Activated CD8-positive, alpha-beta memory T cell treated with anti-CD3 and anti-CD28 coated beads for 36 hours (primary cell): ENCODE results near the gene SLC25A21. TPM values are rescaled to one million over a fixed set of nuclear protein-coding genes. Genes with fewer than 3 reads are reported as not detected.
"Not testable (repeated sequence)": the region's sequence is repeated elsewhere in the genome, so short reads cannot be mapped to it uniquely, and the experiment has no call there.

Source experiments
- CTCF ChIA-PET: fragments of 350-600 bp; sonication (Branson Sonifier 250); formaldehyde crosslinking; loops from one replicate; lab custom pipeline; 2021; ENCODE audit warnings: antibody characterized with exemption; lab: Charles Lee
- POLR2A ChIA-PET: fragments of 350-600 bp; sonication (Branson Sonifier 250); formaldehyde crosslinking; loops from one replicate; lab custom pipeline; 2021; ENCODE audit warnings: antibody characterized with exemption; lab: Charles Lee
- total RNA-seq, 2 experiments: library from RNA; stranded (reverse); gene quantifications; one replicate each; pipeline ENCODE4 v1.2.3, GENCODE V29; 2021

Gene SLC25A21
- total RNA-seq, 2 experiments from 2014 or later: not detected

- CTCF ChIA-PET: no interaction called here
Measured at GRCh38 chr14:36934304-36934703, 238.1 kb downstream of the SLC25A21 start.

GRCh38 chr14:36931791-36932190, 240.6 kb downstream of the SLC25A21 start:
- CTCF ChIA-PET: no interaction called here
- POLR2A ChIA-PET: no interaction called here

More at GRCh38 chr14:36934304-36934703, 238.1 kb downstream of the SLC25A21 start:
- POLR2A ChIA-PET: no interaction called here

- ChIA-PET POLR2A (no interaction called here), CTCF (no interaction called here)
Measured at GRCh38 chr14:36928432-36928831, 244.0 kb downstream of the SLC25A21 start.

GRCh38 chr14:36925094-36925493, 247.3 kb downstream of the SLC25A21 start:
- CTCF ChIA-PET: no interaction called here
- POLR2A ChIA-PET: no interaction called here

GRCh38 chr14:36916668-36917067, 255.7 kb downstream of the SLC25A21 start:
- ChIA-PET CTCF (no interaction called here), POLR2A (no interaction called here)

GRCh38 chr14:36915081-36915480, 257.3 kb downstream of the SLC25A21 start:
- POLR2A ChIA-PET: no interaction called here

GRCh38 chr14:36910578-36910977, 261.8 kb downstream of the SLC25A21 start:
- ChIA-PET POLR2A (no interaction called here), CTCF (no interaction called here)

More at GRCh38 chr14:36915081-36915480, 257.3 kb downstream of the SLC25A21 start:
- CTCF ChIA-PET: no interaction called here

GRCh38 chr14:36905272-36905888, 267.0 kb downstream of the SLC25A21 start:
- ChIA-PET POLR2A (no interaction called here), CTCF (no interaction called here)

GRCh38 chr14:36901861-36902260, 270.5 kb downstream of the SLC25A21 start:
- ChIA-PET CTCF (no interaction called here), POLR2A (no interaction called here)

GRCh38 chr14:36900846-36901245, 271.6 kb downstream of the SLC25A21 start:
- POLR2A ChIA-PET: no interaction called here

GRCh38 chr14:36896300-36896699, 276.1 kb downstream of the SLC25A21 start:
- POLR2A ChIA-PET, CTCF ChIA-PET: not testable (repeated sequence)

More at GRCh38 chr14:36900846-36901245, 271.6 kb downstream of the SLC25A21 start:
- CTCF ChIA-PET: no interaction called here

GRCh38 chr14:36884049-36884448, 288.4 kb downstream of the SLC25A21 start:
- ChIA-PET CTCF (no interaction called here), POLR2A (no interaction called here)

GRCh38 chr14:36880276-36880675, 292.1 kb downstream of the SLC25A21 start:
- POLR2A ChIA-PET: no interaction called here
- CTCF ChIA-PET: no interaction called here

- CTCF ChIA-PET: no interaction called here
- POLR2A ChIA-PET: no interaction called here
Measured at GRCh38 chr14:36879558-36879957, 292.8 kb downstream of the SLC25A21 start.

GRCh38 chr14:36874396-36875138, 297.8 kb downstream of the SLC25A21 start:
- CTCF ChIA-PET: no interaction called here
- POLR2A ChIA-PET: no interaction called here

- ChIA-PET CTCF (interaction anchor here (0.6 kb wide), 1 partner anchor 18 kb away, joined by 3 read pairs; no protein-coding TSS in a partner anchor), POLR2A (no interaction called here)
Measured at GRCh38 chr14:36870776-36871175, 301.6 kb downstream of the SLC25A21 start.

GRCh38 chr14:36869125-36869524, 303.3 kb downstream of the SLC25A21 start:
- POLR2A ChIA-PET: no interaction called here
- CTCF ChIA-PET: no interaction called here

GRCh38 chr14:36866867-36867266, 305.5 kb downstream of the SLC25A21 start:
- POLR2A ChIA-PET: no interaction called here
- CTCF ChIA-PET: no interaction called here

GRCh38 chr14:36863271-36863670, 309.1 kb downstream of the SLC25A21 start:
- ChIA-PET CTCF (interaction anchor here (1.1 kb wide), 1 partner anchor 10 kb away, joined by 3 read pairs; no protein-coding TSS in a partner anchor), POLR2A (no interaction called here)

- POLR2A ChIA-PET, CTCF ChIA-PET: not testable (repeated sequence)
Measured at GRCh38 chr14:36862237-36862636, 310.2 kb downstream of the SLC25A21 start.

GRCh38 chr14:36860831-36861230, 311.6 kb downstream of the SLC25A21 start:
- CTCF ChIA-PET: no interaction called here
- POLR2A ChIA-PET: no interaction called here
